ENCODE measurements around the gene SLC26A1.
"Not testable (repeated sequence)": the region's sequence is repeated elsewhere in the genome, so short reads cannot be mapped to it uniquely, and the experiment has no call there.

The SLC26A1 gene

DNA sequence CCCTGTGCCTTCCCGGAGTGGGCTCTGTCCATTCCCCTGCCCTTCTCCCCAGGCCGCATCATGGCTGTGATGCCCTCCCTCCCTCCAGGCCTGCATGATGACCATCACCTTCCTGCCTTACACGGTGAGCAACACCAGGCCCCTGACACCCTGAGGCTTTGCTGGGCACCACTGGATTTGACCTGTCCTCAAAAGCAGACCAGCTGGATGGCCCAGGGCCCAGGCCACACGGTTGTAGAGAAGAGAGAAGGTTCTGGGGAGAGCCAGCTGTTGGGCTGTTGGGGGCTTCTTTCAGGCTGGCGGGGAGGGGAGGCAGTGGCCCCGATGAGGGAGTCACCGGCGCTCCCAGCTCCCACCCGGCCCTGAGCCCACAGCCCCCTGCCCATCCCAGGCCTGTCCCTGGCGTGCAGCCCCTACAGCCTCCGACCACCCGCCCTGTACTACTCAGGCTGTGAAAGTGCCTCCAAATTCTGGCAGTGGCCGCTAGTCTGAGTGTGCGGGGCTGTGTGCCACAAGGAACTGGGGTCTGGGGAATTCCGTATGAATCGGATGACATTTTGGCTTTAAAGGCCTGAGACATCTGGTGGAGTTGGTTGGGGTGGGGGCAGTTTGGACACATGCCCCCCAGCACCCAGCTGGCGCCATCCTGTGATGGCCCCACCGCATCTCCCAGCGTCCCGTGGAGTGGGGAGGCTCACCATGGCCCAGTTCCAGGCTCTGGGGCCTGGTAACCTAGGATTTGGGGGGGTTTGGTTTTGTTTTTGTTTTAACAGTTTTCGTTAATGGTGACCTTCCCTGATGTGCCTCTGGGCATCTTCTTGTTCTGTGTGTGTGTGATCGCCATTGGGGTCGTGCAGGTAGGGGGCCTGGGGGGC is 41.4 kb downstream of the SLC26A1 start:
- no peak for DNase-seq

DNA sequence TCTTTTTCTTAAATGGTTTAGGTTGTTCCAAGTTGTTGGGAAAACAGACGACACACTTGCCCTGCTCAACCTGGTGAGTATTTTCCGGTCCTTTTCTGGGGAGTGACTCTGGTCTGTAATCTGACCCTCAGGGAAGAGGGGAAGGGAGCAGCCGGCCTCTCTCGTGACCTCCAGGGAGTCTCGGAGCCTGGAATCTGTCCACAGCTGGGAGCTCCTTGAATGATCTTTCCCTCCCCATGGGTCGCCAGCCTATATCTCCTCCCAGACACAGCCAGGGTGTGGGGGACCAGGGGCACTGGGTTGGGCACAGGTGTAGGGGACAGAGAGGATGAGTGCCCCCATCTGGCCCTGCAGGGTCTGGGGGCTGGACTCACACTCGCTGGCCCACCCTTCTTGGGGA is 42.0 kb downstream of the SLC26A1 start:
- no peak for DNase-seq

DNA sequence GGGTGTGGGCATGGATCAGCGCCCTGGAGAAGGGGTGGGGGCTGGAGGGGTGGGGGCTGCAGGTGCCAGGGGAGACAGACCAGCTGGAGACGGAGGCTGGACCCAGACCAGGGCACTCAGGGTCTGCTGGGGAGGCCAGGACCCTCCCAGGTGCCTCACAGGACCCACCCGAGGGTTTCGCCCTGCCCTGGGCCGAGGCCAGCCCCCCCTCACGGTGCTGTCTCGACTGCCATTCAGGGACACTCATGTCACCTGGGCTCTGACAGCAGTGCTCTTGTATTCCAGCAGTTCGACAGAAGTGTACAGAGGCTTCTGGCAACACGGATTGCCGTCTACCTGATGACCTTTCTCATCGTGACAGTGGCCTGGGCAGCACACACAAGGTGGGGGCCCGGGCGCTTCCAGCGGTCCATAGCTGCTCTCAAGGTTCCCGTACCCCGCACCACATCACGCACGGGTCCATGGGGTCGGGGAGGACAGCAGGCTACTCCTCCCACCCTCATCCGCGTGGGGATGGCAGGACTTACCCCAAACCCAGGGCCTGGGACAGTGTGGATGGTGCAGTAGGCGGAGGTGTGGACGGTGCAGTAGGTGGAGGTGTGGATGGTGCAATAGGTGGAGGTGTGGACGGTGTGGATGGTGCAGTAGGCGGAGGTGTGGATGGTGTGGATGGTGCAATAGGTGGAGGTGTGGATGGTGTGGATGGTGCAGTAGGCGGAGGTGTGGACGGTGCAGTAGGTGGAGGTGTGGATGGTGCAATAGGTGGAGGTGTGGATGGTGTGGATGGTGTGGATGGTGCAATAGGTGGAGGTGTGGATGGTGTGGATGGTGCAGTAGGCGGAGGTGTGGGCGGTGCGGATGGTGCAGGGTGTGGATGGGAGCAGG is 42.8 kb downstream of the SLC26A1 start:
- no peak for DNase-seq

DNA sequence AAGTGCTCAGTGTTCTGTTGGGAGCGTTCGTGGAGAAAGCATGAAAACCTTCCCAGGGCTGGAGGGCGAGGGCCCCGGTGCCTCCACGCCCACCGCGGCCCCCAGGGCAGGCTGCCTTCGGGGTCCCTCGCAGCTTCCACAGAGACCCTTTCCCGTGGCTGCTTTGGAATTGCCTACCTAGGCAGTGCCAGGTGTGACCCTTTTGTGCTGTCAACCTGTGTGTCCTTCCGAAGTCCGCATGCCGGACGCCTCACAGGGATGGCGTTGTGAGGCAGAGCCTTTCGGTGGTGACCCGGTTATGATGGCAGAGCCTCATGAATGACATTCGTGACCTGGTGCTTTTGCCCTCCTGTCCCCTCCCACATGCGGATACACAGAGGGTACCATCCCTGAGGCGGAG is 43.5 kb downstream of the SLC26A1 start:
- no peak for DNase-seq

DNA sequence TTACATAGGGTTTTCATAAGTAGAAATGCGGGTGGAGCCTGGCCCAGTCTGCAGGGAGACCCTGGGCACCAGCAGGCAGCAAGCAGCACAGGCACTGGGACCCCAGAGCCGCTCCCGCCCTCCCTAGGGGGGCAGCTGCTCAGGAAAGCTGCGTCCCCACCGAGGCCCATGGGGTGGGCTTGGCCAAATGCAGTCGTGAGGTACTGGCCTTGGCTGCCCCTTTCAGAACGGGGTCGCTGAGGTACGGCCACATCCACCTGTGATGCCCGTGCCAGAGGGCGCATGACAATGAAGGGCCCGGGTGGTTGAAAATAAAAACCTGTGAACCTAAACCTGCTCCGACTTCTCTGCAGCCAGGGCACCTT is 44.3 kb downstream of the SLC26A1 start:
- no peak for DNase-seq

DNA sequence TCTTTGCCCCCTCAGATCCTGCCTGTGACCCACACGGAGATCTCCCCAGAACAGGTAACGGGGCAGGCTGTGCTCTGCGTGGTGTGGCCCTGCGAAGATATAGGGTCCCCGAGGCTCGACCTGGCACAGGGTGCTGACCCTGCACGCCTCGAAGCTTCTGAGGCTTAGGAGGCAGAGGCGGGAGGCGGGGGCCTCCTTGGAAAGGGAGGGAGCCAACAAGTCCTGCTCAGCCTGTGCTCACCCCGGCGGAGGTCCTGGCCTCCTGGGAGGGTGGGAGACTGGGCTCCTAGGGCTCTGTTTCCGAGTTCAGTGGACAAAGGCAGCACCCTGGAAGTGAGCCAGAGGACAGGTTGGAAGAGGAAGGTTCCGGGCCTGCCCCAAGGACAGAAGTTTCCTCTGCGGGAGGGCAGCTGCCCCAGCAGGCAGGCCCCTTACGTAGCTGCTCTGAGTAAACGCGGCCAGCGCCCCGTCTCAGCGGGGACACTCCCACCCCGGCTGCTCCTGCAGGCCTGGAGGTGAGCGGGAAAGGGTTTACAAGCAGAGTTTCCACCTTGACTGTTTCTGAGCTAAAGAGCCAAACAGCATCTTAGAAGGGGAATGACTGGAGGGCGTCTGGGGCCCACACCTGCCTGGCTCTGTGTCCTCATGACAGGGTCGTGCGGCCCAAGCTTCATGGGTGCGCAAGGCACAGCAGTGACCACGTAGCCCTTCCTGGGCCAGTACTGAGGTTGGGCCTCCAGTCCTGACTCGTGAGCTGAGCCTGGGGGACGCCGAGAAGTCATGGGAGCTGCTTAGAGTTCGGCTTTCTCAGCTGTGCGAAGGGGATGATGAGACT is 44.9 kb downstream of the SLC26A1 start:
- DNase-seq, result no peak

DNA sequence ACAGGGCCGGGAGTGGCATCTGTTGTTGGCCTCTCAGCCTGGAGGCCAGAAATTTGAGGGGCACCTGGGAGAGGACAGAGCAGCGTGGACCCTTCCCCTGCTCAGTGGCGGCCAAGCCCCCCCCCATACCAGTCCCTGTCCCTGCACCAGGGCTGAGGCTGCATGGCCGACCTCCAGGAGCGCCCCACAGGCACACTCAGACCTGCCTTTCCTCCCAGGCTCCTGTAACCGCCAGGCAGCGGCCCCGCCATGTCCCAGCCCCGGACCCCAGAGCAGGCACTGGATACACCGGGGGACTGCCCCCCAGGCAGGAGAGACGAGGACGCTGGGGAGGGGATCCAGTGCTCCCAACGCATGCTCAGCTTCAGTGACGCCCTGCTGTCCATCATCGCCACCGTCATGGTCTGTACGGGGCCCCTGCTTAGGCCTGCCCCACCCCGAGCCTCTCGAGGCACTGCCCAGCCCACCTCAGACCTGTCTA is 45.7 kb downstream of the SLC26A1 start:
- no peak for DNase-seq

DNA sequence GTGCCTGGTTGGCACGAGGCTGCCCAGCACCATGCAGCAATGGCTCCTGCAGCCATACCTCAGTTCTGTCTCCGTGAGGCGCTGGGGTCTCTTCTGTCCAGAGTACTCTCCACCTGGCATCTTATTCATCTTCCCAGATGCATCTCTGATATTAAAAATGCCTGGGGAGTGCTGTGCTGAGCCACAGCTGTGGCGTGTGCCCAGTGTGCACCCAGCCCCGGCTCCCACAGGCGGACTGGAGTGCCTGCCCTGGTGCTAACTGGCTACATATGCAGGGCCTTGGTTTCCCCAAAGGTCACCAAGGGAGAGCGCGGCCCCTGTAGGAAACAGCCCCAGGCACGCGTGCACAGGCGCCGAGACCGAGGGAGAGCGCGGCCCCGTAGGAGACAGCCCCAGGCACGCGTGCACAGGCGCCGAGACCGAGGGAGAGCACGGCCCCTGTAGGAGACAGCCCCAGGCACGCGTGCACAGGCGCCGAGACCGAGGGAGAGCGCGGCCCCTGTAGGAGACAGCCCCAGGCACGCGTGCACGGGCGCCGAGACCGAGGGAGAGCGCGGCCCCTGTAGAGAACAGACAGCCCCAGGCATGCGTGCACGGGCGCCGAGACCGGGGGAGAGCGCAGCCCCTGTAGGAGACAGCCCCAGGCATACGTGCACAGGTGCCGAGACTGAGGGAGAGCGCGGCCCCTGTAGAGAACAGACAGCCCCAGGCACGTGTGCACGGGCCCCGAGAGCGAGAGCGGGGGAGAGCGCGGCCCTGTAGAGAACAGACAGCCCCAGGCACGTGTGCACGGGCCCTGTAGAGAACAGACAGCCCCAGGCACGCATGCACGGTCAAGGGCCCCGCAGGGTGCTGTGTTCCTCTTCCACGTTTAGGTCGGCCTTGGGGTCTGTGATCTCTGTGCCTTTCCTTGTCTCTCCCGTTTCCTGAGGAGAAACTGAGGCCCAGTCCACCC is 46.4 kb downstream of the SLC26A1 start:
- no peak for DNase-seq

DNA sequence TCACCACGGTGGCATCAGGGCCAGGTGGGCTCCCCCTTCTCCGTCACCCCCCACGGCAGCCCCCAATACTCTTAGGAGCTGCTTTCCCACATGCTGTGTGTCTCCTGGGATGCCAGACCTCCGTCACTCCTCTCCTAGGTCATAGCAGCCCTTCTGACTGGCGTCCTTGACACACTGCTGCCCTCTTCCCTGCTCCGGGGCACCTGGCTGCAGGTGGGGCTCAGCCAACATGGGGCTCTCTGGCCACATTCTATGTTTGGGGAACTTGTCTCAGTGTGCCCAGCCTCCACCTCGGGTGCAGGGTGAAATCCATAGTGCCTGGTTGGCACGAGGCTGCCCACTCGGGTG is 47.1 kb downstream of the SLC26A1 start:
- DNase-seq, result no peak

DNA sequence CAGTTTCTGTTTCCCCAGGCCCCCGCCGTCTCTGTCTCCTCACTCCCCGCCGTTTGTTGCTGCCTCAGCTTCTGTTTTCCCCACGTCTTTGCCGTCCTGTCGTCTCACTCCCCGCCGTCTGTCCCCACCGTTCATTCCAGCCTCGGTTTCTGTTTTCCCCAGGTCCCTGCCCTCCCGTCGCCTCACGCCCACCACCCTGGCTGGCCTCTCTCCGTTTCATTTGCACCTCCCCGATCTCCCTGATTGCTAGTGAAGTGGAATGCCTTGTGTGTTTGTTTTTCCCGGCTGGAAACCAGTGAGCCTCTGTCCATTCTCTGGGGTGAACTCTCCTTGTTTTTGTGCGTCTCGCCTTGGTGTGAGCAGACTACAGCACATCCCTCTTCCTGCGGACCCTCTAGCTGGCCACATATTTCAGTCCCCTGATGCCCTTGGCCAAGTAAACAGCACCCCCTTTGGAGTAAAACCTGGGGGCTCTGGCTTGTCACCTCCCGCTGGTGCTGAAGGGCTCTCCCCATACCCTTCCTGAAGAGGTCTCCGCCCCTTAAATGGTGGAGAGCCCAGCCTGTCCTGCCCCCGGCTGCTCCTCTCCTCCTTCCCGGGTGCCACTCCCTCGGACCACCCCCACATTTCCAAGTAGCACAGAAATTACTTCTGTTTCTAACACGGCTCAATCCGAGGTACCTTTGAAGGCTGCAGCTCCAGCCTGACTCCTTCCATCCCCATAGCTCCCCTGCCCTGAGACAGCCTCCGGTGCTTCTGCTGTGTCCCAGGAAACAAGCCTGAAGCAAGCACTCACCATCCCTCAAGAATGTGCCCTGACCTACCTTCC is 47.7 kb downstream of the SLC26A1 start:
- DNase-seq, result no peak

DNA sequence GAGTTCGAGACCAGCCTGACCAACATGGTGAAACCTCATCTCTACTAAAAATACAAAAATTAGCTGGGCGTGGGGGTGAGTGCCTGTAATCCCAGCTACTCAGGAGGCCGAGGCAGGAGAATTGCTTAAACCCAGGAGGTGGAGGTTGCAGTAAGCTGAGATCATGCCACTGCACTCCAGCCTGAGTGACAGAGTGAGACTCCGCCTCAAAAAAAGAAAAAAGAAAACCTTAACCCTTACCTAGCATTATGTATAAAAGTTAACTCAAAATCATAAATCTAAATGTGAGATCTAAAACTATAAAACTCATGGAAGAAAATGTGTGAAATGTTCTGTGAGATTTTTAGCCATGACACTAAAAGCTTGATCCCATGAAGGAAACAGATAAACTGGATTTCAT is 53.7 kb downstream of the SLC26A1 start:
- DNase-seq, result not testable (repeated sequence)
